Stimulated activated naive CD4-positive, alpha-beta T cell treated with Interleukin-2 at 50 U/mL for 16 hours (primary cell): ENCODE results near the gene UMODL1.
A peak's percentile ranks its signal among the peaks of the same experiment; 100 is the strongest.
"Not testable (repeated sequence)": the region's sequence is repeated elsewhere in the genome, so short reads cannot be mapped to it uniquely, and the experiment has no call there.

ENCODE experiments used
- DNase-seq: peaks from one replicate; lab custom pipeline; 2025; lab: John Stamatoyannopoulos, UW

UMODL1 gene

GRCh38 chr21:42059141-42059540, 12.0 kb upstream of the UMODL1 start:
- no peak for DNase-seq

GRCh38 chr21:42059721-42060120, 11.4 kb upstream of the UMODL1 start:
- no peak for DNase-seq

GRCh38 chr21:42060166-42060565, 11.0 kb upstream of the UMODL1 start:
- DNase-seq = no peak

GRCh38 chr21:42061195-42061985, 9.7 kb upstream of the UMODL1 start:
- no peak for DNase-seq

GRCh38 chr21:42061986-42062235, 9.2 kb upstream of the UMODL1 start:
- DNase-seq = no peak

- DNase-seq = peak; percentile 70
These were observed 8.7 kb upstream of the UMODL1 start for GRCh38 chr21:42062236-42063022.

GRCh38 chr21:42063191-42063570, 7.9 kb upstream of the UMODL1 start:
- DNase-seq = no peak

GRCh38 chr21:42063571-42064521, 7.3 kb upstream of the UMODL1 start:
- DNase-seq = peak; percentile 59

GRCh38 chr21:42066521-42066920, 4.6 kb upstream of the UMODL1 start:
- no peak for DNase-seq

GRCh38 chr21:42067531-42068255, 3.4 kb upstream of the UMODL1 start:
- no peak for DNase-seq

- no peak for DNase-seq
These were observed 2.9 kb upstream of the UMODL1 start for GRCh38 chr21:42068256-42068545.

- DNase-seq = no peak
These were observed 2.5 kb upstream of the UMODL1 start for GRCh38 chr21:42068592-42068991.

- no peak for DNase-seq
These were observed 1.8 kb upstream of the UMODL1 start for GRCh38 chr21:42069327-42069726.

GRCh38 chr21:42069843-42070242, 1.3 kb upstream of the UMODL1 start:
- no peak for DNase-seq

GRCh38 chr21:42073145-42074099, 2.3 kb downstream of the UMODL1 start:
- no peak for DNase-seq

- no peak for DNase-seq
These were observed 4.8 kb downstream of the UMODL1 start for GRCh38 chr21:42075686-42076471.

- DNase-seq = not testable (repeated sequence)
These were observed 6.6 kb downstream of the UMODL1 start for GRCh38 chr21:42077685-42078238.

- DNase-seq = not testable (repeated sequence)
These were observed 7.3 kb downstream of the UMODL1 start for GRCh38 chr21:42078247-42079007.
